ENCODE data around the gene GCLM.
"Not testable (repeated sequence)": the region's sequence is repeated elsewhere in the genome, so short reads cannot be mapped to it uniquely, and the experiment has no call there.

- not testable (repeated sequence) for TF ChIP-seq CTCF, POLR2AphosphoS5, EP300 (IDR thresholded peaks at IDR 0.05)
Observed at GRCh38 chr1:93947002-93947686, 37.9 kb upstream of the GCLM start.

Data from esophagus muscularis mucosa (tissue), 4 donors.